K562 (cell line): ENCODE results near the gene PPT2. TPM values are rescaled to one million over a fixed set of nuclear protein-coding genes. Genes with fewer than 3 reads are reported as not detected.

Experiments
- BRD9 ChIP-seq: fragments of 450-650 bp; IDR thresholded peaks from 2 replicates; pipeline ENCODE4 v1.6.1; 2018; ENCODE audit warnings: low read depth; ENCODE audit not compliant: partially characterized antibody
- CC2D1A ChIP-seq: fragments of 450-650 bp; IDR thresholded peaks from 2 replicates; pipeline ENCODE4 v1.6.1; 2017; ENCODE audit warnings: mild to moderate bottlenecking
- GTF2F1 ChIP-seq: IDR thresholded peaks from 2 replicates; pipeline ENCODE4 v1.6.1; 2011; ENCODE audit warnings: low read depth, low read length, improper control_type of control experiment
- HINFP ChIP-seq: fragments of 450-650 bp; conservative IDR thresholded peaks from 2 replicates; pipeline ENCODE4 v1.6.1; 2016; ENCODE audit warnings: missing genetic modification characterization, low read depth, mild to moderate bottlenecking, control low read depth, missing compliant biosample characterization
- HIVEP1 ChIP-seq: fragments of 250-450 bp; sonication (Bioruptor Pico); IDR thresholded peaks from 2 replicates; pipeline ENCODE4 v1.4.0; 2020; ENCODE audit warnings: mild to moderate bottlenecking
- HNRNPH1 ChIP-seq: fragments of 200-400 bp; formaldehyde crosslinking; optimal IDR thresholded peaks from 2 replicates; pipeline ENCODE3; 2017; ENCODE audit warnings: low read depth, mild to moderate bottlenecking, low read length, moderate library complexity
- L3MBTL2 ChIP-seq: fragments of 450-650 bp; IDR thresholded peaks from 2 replicates; pipeline ENCODE4 v1.6.1; 2016; ENCODE audit warnings: mild to moderate bottlenecking, moderate library complexity
- MAFG ChIP-seq: fragments of 450-650 bp; conservative IDR thresholded peaks from 2 replicates; pipeline ENCODE4 v1.6.1; 2016; ENCODE audit warnings: missing genetic modification characterization, missing compliant biosample characterization
- PKNOX1 ChIP-seq: fragments of 450-650 bp; IDR thresholded peaks from 2 replicates; pipeline ENCODE4 v1.6.1; 2016
- POLR2B ChIP-seq: fragments of 450-650 bp; IDR thresholded peaks from 2 replicates; pipeline ENCODE4 v1.6.1; 2018; ENCODE audit warnings: low read depth; ENCODE audit not compliant: partially characterized antibody
- SAFB ChIP-seq: fragments of 200-400 bp; formaldehyde crosslinking; IDR thresholded peaks from 2 replicates; pipeline ENCODE4 v1.6.1; 2017; ENCODE audit warnings: low read depth, low read length, borderline replicate concordance
- SIN3A ChIP-seq, 2 experiments: fragments of 150-350 bp in 1 of 2; IDR thresholded peaks; 2 replicates each; pipeline ENCODE4 v1.6.1; 2011 to 2016; ENCODE audit warnings: borderline replicate concordance in 2 of 2, low read depth in 2 of 2, low read length in 2 of 2, mild to moderate bottlenecking in 2 of 2, moderate library complexity in 2 of 2; ENCODE audit not compliant: control insufficient read depth in 1 of 2
- SMAD1 ChIP-seq: fragments of 150-350 bp; IDR thresholded peaks from 2 replicates; pipeline ENCODE4 v1.6.1; 2014; ENCODE audit warnings: low read length, low read depth; ENCODE audit not compliant: partially characterized antibody
- TFAM ChIP-seq: fragments of 250-450 bp; sonication (Bioruptor Pico); conservative IDR thresholded peaks from 2 replicates; pipeline ENCODE4 v1.5.0; 2021; ENCODE audit warnings: mild to moderate bottlenecking, moderate library complexity
- ZBED1 ChIP-seq: IDR thresholded peaks from 2 replicates; pipeline ENCODE4 v1.6.1; 2014
- ZBTB1 ChIP-seq: sonication (generic); formaldehyde crosslinking; IDR thresholded peaks from 2 replicates; pipeline ENCODE4 v1.8.1; 2023; ENCODE audit warnings: missing genetic modification reagents, low read depth, mild to moderate bottlenecking, borderline replicate concordance
- ZBTB7A ChIP-seq: IDR thresholded peaks from 2 replicates; pipeline ENCODE4 v1.6.1; 2011; ENCODE audit warnings: low read depth, mild to moderate bottlenecking, low read length, moderate library complexity, borderline replicate concordance; ENCODE audit not compliant: control insufficient read depth
- ZNF766 ChIP-seq: fragments of 200-800 bp; sonication (Bioruptor generic); conservative IDR thresholded peaks from 2 replicates; pipeline ENCODE4 v1.6.1; 2016; ENCODE audit warnings: missing genetic modification characterization, missing compliant biosample characterization
- polyA plus RNA-seq, 8 experiments: library from polyadenylated mRNA; depleted of rRNA in 4 of 8; stranded (reverse) in 5 of 8; unstranded in 3 of 8; fragments of >200 nt; fragmentation: Nextera tagmentation in 2 of 8; fragmentation: Illumina TruSeq in 1 of 8; extraction: Ambion mirVana in 2 of 8; extraction: Trizol in 1 of 8; gene quantifications; 2 replicates each; pipeline versions ENCODE4 v1.2.1 to v1.2.3, GENCODE V29; 2011 to 2014; ENCODE audit warnings: inconsistent platforms in 1 of 8, missing spikeins in 1 of 8
- total RNA-seq, 7 experiments: library from RNA; depleted of rRNA in 6 of 7; stranded (reverse); fragments of >200 nt in 6 of 7; fragmentation: Illumina TruSeq in 2 of 7; extraction: Trizol in 2 of 7; gene quantifications; 2 replicates each; pipeline versions ENCODE4 v1.2.1 to v1.2.3, GENCODE V29; 2011 to 2021; ENCODE audit warnings: low replicate concordance in 1 of 7
- TF ChIP-seq, protein P1 (sequence below): sonication (generic); formaldehyde crosslinking; IDR thresholded peaks from 2 replicates; pipeline ENCODE4 v1.8.1; 2023; ENCODE audit warnings: missing genetic modification reagents, mild to moderate bottlenecking, borderline replicate concordance
- TF ChIP-seq, protein P2 (sequence below): fragments of 450-650 bp; IDR thresholded peaks from 2 replicates; pipeline ENCODE4 v1.6.1; 2016; ENCODE audit warnings: low read depth, mild to moderate bottlenecking, moderate library complexity

PPT2 gene
- total and polyA plus RNA-seq, 9 of the 15 experiments (the other 6 are each of a cell fraction or from before 2014, with no cell fraction given): 27.4 to 98.8 (median 69.9) TPM

- TF ChIP-seq, protein P1, sequence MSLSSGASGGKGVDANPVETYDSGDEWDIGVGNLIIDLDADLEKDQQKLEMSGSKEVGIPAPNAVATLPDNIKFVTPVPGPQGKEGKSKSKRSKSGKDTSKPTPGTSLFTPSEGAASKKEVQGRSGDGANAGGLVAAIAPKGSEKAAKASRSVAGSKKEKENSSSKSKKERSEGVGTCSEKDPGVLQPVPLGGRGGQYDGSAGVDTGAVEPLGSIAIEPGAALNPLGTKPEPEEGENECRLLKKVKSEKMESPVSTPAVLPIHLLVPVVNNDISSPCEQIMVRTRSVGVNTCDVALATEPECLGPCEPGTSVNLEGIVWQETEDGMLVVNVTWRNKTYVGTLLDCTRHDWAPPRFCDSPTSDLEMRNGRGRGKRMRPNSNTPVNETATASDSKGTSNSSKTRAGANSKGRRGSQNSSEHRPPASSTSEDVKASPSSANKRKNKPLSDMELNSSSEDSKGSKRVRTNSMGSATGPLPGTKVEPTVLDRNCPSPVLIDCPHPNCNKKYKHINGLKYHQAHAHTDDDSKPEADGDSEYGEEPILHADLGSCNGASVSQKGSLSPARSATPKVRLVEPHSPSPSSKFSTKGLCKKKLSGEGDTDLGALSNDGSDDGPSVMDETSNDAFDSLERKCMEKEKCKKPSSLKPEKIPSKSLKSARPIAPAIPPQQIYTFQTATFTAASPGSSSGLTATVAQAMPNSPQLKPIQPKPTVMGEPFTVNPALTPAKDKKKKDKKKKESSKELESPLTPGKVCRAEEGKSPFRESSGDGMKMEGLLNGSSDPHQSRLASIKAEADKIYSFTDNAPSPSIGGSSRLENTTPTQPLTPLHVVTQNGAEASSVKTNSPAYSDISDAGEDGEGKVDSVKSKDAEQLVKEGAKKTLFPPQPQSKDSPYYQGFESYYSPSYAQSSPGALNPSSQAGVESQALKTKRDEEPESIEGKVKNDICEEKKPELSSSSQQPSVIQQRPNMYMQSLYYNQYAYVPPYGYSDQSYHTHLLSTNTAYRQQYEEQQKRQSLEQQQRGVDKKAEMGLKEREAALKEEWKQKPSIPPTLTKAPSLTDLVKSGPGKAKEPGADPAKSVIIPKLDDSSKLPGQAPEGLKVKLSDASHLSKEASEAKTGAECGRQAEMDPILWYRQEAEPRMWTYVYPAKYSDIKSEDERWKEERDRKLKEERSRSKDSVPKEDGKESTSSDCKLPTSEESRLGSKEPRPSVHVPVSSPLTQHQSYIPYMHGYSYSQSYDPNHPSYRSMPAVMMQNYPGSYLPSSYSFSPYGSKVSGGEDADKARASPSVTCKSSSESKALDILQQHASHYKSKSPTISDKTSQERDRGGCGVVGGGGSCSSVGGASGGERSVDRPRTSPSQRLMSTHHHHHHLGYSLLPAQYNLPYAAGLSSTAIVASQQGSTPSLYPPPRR (CRISPR knock-in tag): peak; percentile 93
- TF ChIP-seq ZBTB7A (peak; percentile 58; the same call in 1 of the 2 replicates), PKNOX1 (peak; percentile 94), GTF2F1 (no peak), BRD9 (peak; percentile 76), SIN3A (IDR thresholded peaks at IDR 0.05; ENCODE audit: borderline replicate concordance in 2 of 2, control insufficient read depth in 1 of 2, low read depth in 2 of 2, low read length in 2 of 2) (peak; percentile 37 to 67; a peak in 1 of 4 replicates), POLR2B (peak; percentile 96), ZBTB1 (CRISPR knock-in tag) (no peak; the same call in 1 of the 2 replicates), CC2D1A (no peak), MAFG (peak; percentile 82), HNRNPH1 (no peak), ZNF766 (no peak), TFAM (CRISPR knock-in tag) (no peak), HINFP (tag) (peak; percentile 11; the same call in 1 of the 2 replicates), ZBED1 (no peak; the same call in 1 of the 2 replicates), SMAD1 (peak; percentile 69), HIVEP1 (peak; percentile 72; the same call in 1 of the 2 replicates), SAFB (no peak), L3MBTL2 (peak; percentile 85)
- TF ChIP-seq, protein P2, sequence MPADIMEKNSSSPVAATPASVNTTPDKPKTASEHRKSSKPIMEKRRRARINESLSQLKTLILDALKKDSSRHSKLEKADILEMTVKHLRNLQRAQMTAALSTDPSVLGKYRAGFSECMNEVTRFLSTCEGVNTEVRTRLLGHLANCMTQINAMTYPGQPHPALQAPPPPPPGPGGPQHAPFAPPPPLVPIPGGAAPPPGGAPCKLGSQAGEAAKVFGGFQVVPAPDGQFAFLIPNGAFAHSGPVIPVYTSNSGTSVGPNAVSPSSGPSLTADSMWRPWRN: no peak
Observed at GRCh38 chr6:32195902-32196681, 42.2 kb downstream of the PPT2 start (continued).
